Activated CD8-positive, alpha-beta T cell treated with anti-CD3 and anti-CD28 coated beads, Interleukin-2, amount 10 ng/mL, durations not matched to agents 7 days and 5 days (primary cell): ENCODE results near the gene CELF4. TPM values are rescaled to one million over a fixed set of nuclear protein-coding genes. Genes with fewer than 3 reads are reported as not detected.

Source experiments
- ATAC-seq: fragments of 150-1000 bp; cut with Tn5 transposase; one replicate; pipeline ENCODE4 v1.10.0; 2021; ENCODE audit warnings: moderate library complexity
- CTCF ChIA-PET: fragments of 350-600 bp; sonication (Branson Sonifier 250); formaldehyde crosslinking; loops from one replicate; lab custom pipeline; 2021; ENCODE audit warnings: antibody characterized with exemption; lab: Charles Lee
- POLR2A ChIA-PET: fragments of 350-600 bp; sonication (Branson Sonifier 250); formaldehyde crosslinking; loops from one replicate; lab custom pipeline; 2021; ENCODE audit warnings: antibody characterized with exemption; lab: Charles Lee
- DNase-seq: peaks from one replicate; pipeline ENCODE4 v3.0.0-alpha.2; 2020
- H3K27ac Mint-ChIP-seq: one replicate; pipeline ENCODE4 v1.8.0; 2021; ENCODE audit warnings: mild to moderate bottlenecking, mixed read lengths
- H3K27me3 Mint-ChIP-seq: one replicate; pipeline ENCODE4 v1.8.0; 2021; ENCODE audit warnings: low read depth, mixed read lengths
- H3K36me3 Mint-ChIP-seq: one replicate; pipeline ENCODE4 v1.8.0; 2021; ENCODE audit warnings: low read depth, mixed read lengths
- H3K4me1 Mint-ChIP-seq: one replicate; pipeline ENCODE4 v1.8.0; 2021; ENCODE audit warnings: low read depth, mixed read lengths
- H3K4me3 Mint-ChIP-seq: one replicate; pipeline ENCODE4 v1.8.0; 2021; ENCODE audit warnings: mild to moderate bottlenecking, mixed read lengths
- H3K9me3 Mint-ChIP-seq: one replicate; pipeline ENCODE4 v1.8.0; 2022; ENCODE audit warnings: mixed read lengths; ENCODE audit not compliant: insufficient read depth
- total RNA-seq, 2 experiments: library from RNA; stranded (reverse); gene quantifications; one replicate each; pipeline ENCODE4 v1.2.3, GENCODE V29; 2021

Gene CELF4
- total RNA-seq, 2 experiments from 2014 or later, result not detected

DNA sequence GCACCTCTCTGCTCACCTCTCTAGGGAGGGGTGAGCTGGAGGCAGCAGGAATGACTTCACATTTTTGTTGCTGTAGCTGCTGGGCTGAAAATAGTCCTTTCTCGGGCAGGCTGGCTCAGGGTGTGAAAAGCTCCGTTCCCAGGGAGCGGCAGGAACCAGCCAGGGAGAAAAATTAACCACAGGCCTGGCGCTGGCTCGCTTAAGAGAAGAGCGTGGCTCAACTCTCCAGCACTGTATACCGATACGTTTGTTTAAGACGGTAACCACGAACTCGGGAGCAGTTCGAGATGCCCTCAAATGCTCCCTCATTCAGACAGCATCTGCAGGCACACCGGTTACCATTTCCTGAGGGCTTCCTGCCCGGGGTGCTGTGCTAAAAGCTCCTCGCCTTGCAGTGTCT lies 129.6 kb downstream of the CELF4 start:
- ChIA-PET CTCF (no interaction called here), POLR2A (interaction anchor here (0.6 kb wide), 1 partner anchor 645 kb away, joined by 3 read pairs; no protein-coding TSS in a partner anchor)
- ATAC-seq (no peak), DNase-seq (no peak)
- Mint-ChIP-seq H3K27ac (no peak overlapping the region), H3K4me1 (no peaks in the 10 kb centered on the region), H3K27me3 (peaks cover 2% of the 10 kb centered on the region), H3K4me3 (no peak overlapping the region), H3K36me3 (no peaks in the 10 kb centered on the region), H3K9me3 (no peaks in the 10 kb centered on the region)

DNA sequence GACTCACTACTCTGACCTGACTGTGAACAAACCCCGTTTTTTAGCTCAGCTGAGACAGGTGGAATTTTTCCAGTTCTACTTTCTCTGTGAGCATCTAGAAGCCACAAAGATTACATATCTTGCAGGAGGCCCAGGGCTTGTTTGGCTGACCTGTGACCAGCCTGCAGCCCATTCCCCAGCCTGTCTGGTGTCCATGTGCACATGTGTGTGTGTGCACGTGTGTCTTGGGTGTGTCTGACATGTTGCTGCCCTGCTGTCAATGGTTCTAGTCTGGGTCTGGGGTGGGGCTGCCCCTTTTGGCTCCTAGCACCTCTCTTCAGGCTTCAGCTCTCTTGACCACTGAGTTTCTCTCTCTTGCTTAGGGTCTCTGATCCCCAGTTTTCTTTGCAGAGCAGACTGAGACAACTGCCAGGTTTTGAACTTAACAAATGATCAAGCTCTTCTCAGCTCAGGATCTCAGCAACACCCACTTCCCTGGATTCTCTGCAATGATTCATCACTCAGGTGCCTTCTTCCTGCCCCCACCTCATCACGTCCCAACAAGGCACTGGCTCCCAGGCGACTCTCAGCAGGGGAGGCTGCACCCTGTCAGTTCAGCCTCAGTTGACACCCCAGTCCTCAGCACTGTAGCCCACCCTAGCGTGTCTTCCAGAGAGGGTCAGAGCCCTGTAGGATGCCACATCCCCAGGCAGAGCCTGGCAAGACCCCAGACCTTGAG lies 130.3 kb downstream of the CELF4 start:
- ChIA-PET POLR2A (interaction anchor here (0.6 kb wide), 1 partner anchor 644 kb away, joined by 3 read pairs; no protein-coding TSS in a partner anchor), CTCF (no interaction called here)
- Mint-ChIP-seq H3K36me3 (no peaks in the 10 kb centered on the region), H3K4me1 (no peaks in the 10 kb centered on the region), H3K27ac (no peak overlapping the region), H3K27me3 (peaks cover 2% of the 10 kb centered on the region), H3K4me3 (no peak overlapping the region), H3K9me3 (no peaks in the 10 kb centered on the region)
- ATAC-seq, result no peak
- no peak for DNase-seq

GRCh38 chr18:37434161-37434860 lies 131.3 kb downstream of the CELF4 start:
- Mint-ChIP-seq H3K4me1 (no peaks in the 10 kb centered on the region), H3K36me3 (no peaks in the 10 kb centered on the region), H3K9me3 (no peaks in the 10 kb centered on the region), H3K4me3 (no peak overlapping the region), H3K27ac (no peak overlapping the region), H3K27me3 (peaks cover 2% of the 10 kb centered on the region)
- DNase-seq (no peak), ATAC-seq (no peak)
- ChIA-PET CTCF (no interaction called here), POLR2A (no interaction called here)

DNA sequence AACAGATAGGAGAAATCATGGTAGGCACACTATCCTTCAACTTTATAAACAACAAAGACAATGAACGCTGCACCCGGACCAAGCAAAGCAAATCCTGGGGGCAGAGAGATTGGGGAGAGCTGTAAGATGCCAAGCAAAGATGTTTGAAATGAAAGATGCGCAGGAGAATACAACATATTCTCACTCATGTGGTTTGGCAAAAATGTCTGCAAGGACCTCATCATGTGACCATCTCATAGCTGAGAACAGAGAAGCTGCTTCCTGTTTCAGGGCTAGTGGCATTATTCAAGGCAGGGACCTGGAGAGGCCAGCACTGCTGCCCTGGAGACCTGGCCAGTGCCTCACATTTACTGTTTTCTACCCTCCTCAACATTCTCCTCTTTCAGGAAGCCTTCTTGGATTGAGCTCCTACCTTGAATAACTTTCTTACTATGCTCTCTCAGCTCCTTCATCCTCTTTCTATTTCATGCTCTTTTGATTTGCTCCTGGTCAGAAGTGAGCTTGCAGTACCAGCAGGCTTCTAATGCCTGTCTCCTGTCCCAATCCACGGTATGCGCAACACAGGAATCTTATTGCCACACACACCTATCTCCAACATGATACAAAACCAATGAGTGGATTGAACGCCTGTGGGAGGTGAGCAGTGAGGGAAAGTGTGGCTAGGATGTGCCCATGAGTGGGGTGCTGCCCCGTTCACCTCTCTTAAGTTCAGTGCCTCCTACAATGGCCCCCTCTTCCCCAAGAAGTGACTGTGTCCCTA lies 133.0 kb downstream of the CELF4 start:
- ATAC-seq (no peak), DNase-seq (no peak)
- Mint-ChIP-seq H3K4me3 (no peak overlapping the region), H3K9me3 (no peaks in the 10 kb centered on the region), H3K27me3 (peaks cover 2% of the 10 kb centered on the region), H3K36me3 (no peaks in the 10 kb centered on the region), H3K27ac (no peak overlapping the region), H3K4me1 (no peaks in the 10 kb centered on the region)
- ChIA-PET POLR2A (no interaction called here), CTCF (interaction anchor here (0.6 kb wide), 1 partner anchor 390 kb away, joined by 3 read pairs; no protein-coding TSS in a partner anchor)

- Mint-ChIP-seq H3K9me3 (no peaks in the 10 kb centered on the region), H3K4me1 (no peaks in the 10 kb centered on the region), H3K4me3 (no peak overlapping the region), H3K27me3 (peaks cover 1% of the 10 kb centered on the region), H3K27ac (no peak overlapping the region), H3K36me3 (no peaks in the 10 kb centered on the region)
- ChIA-PET POLR2A (no interaction called here), CTCF (no interaction called here)
- DNase-seq (no peak), ATAC-seq (no peak)
Measured at GRCh38 chr18:37430357-37431076, 135.1 kb downstream of the CELF4 start.

DNA sequence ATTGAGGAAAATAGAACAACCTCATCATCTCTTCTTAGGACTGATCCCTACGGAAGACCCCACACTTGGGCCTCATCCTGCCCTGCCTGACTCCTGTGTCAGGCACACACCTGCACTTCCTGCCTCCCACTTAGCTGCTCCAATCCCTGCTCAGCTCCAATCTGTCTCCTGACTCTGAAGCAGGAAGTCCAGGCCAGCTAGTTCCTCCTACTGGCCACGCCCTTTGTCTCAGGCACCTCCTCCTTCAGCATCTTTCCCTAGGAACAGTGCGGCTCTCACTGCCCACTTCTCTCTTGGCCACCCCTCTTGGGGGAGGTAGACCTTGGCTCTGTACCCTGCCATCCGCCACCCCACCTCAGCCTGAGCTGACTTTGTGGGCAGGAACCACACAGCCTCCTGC lies 135.8 kb downstream of the CELF4 start:
- ATAC-seq (no peak), DNase-seq (no peak)
- H3K36me3 Mint-ChIP-seq, result no peaks in the 10 kb centered on the region
- H3K9me3 Mint-ChIP-seq, result no peaks in the 10 kb centered on the region
- ChIA-PET CTCF (no interaction called here), POLR2A (no interaction called here)
- no peaks in the 10 kb centered on the region for H3K27me3 Mint-ChIP-seq
- H3K4me3 Mint-ChIP-seq, result no peak overlapping the region
- no peaks in the 10 kb centered on the region for H3K4me1 Mint-ChIP-seq
- H3K27ac Mint-ChIP-seq, result no peak overlapping the region

DNA sequence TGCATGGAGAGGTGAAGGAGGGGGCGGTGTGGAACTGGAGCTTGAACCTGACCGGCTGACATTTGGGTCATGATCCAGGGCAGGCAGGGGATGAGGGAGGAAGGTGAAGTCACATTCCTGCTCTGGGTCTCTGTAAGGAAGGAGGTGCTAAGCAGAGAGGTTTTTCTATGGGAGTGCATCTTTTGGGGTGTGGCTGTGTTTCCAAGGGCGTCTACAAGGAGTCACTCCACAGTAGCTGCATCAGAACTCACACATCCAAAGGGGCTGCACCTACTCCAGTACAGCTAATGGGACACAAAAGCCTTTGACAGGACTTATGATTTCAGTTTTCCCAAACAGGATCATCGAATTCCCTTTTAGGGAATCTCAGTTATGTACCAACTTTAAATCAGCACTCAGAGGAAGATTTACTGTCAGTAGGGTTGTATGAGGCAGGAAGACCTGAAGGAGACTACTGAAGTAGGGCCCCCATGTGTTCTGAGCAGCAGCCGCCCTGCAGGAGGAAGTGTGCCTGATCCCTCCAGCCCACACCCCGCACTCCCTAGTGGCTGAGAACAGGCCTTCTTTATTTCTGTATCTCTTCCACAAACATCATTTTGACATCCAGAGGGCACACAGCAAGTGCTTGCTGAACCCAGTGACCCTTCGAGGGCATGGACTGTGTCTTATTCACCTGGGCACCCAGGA lies 137.2 kb downstream of the CELF4 start:
- ATAC-seq, result no peak
- H3K4me1 Mint-ChIP-seq, result no peaks in the 10 kb centered on the region
- no peak overlapping the region for H3K27ac Mint-ChIP-seq
- H3K4me3 Mint-ChIP-seq, result no peak overlapping the region
- H3K36me3 Mint-ChIP-seq, result no peaks in the 10 kb centered on the region
- H3K9me3 Mint-ChIP-seq, result no peaks in the 10 kb centered on the region
- ChIA-PET POLR2A (no interaction called here), CTCF (no interaction called here)
- H3K27me3 Mint-ChIP-seq, result no peaks in the 10 kb centered on the region
- DNase-seq, result no peak

DNA sequence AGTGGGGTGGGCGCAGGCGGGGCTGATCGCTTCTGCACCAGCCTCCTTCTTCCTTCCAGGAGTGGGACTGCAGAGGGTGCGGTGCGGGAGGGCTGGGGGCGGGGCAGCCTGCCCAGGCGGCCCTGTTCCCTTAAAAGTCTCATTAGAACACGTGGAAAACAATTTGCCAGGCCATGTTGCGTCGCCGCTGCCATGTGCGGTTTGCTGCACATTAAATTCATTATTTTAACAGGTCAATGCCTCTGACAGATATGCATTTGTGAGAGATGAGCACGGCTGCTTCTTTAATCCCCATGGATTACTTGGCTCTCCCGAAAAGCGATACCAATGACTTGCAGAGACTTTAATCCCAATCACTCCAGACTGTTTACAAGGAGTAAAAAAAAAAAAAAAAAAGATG lies 139.0 kb downstream of the CELF4 start:
- Mint-ChIP-seq H3K27ac (no peak overlapping the region), H3K9me3 (no peaks in the 10 kb centered on the region), H3K36me3 (no peaks in the 10 kb centered on the region), H3K4me1 (no peaks in the 10 kb centered on the region), H3K4me3 (no peak overlapping the region), H3K27me3 (no peaks in the 10 kb centered on the region)
- ChIA-PET CTCF (no interaction called here), POLR2A (interaction anchor here (1.1 kb wide), 1 partner anchor 37 kb away, joined by 3 read pairs; no protein-coding TSS in a partner anchor)
- DNase-seq (no peak), ATAC-seq (no peak)

GRCh38 chr18:37425222-37425621 lies 140.4 kb downstream of the CELF4 start:
- CTCF ChIA-PET, result no interaction called here
- no peaks in the 10 kb centered on the region for H3K4me1 Mint-ChIP-seq

DNA sequence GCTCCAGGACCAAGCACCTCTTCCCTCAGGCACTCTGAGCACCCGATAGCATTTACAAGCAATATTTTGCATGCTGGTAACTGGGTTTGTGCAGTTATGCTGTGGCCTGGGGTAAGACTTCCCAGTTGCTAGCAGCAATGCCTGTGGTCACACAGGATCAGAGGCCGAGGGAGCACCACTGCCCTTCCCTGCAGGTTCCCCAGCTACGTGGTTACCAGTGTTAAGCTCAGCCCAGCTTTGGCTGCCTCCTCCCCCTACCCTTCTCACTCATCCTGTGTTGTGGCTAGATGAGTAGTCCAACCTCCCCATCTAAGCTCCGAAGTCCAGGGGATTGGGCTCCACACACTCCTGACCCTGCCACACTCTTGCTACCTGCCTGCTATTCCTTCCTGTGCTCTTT lies 141.1 kb downstream of the CELF4 start:
- POLR2A ChIA-PET, result no interaction called here
- H3K27me3 Mint-ChIP-seq, result no peaks in the 10 kb centered on the region
- H3K4me3 Mint-ChIP-seq, result no peak overlapping the region
- ATAC-seq, result no peak
- H3K27ac Mint-ChIP-seq, result no peak overlapping the region
- no peaks in the 10 kb centered on the region for H3K4me1 Mint-ChIP-seq
- H3K9me3 Mint-ChIP-seq, result no peaks in the 10 kb centered on the region
- CTCF ChIA-PET, result no interaction called here
- no peaks in the 10 kb centered on the region for H3K36me3 Mint-ChIP-seq
- no peak for DNase-seq

More at GRCh38 chr18:37425222-37425621, 140.4 kb downstream of the CELF4 start:
- H3K27ac Mint-ChIP-seq, result no peak overlapping the region
- POLR2A ChIA-PET, result no interaction called here
- no peaks in the 10 kb centered on the region for H3K27me3 Mint-ChIP-seq
- H3K36me3 Mint-ChIP-seq, result no peaks in the 10 kb centered on the region
- no peak overlapping the region for H3K4me3 Mint-ChIP-seq
- H3K9me3 Mint-ChIP-seq, result no peaks in the 10 kb centered on the region
- ATAC-seq (no peak), DNase-seq (no peak)

GRCh38 chr18:37422596-37422995 lies 143.0 kb downstream of the CELF4 start:
- CTCF ChIA-PET, result no interaction called here

More at GRCh38 chr18:37422596-37422995, 143.0 kb downstream of the CELF4 start:
- Mint-ChIP-seq H3K36me3 (no peaks in the 10 kb centered on the region), H3K4me3 (no peak overlapping the region), H3K27me3 (no peaks in the 10 kb centered on the region), H3K27ac (no peak overlapping the region), H3K9me3 (no peaks in the 10 kb centered on the region), H3K4me1 (no peaks in the 10 kb centered on the region)
- ATAC-seq, result no peak
- DNase-seq, result no peak
- POLR2A ChIA-PET, result no interaction called here
